ENCODE data around the gene ABTB2. TPM values are rescaled to one million over a fixed set of nuclear protein-coding genes. Genes with fewer than 3 reads are reported as not detected.

Gene ABTB2
- total and polyA plus RNA-seq, 2 donors, result 1.6 to 2.6 TPM

- WGBS, result 82% methylated on average over 8 of the region's 8 CpGs
- Histone ChIP-seq H3K9me3 (ENCODE audit: control insufficient read depth in 2 of 2, insufficient read depth in 1 of 2, low read length in 1 of 2) (no peaks in the 10 kb centered on the region), H3K27me3 (ENCODE audit: control insufficient read depth in 2 of 2, insufficient read depth in 1 of 2, low read length in 1 of 2) (no peaks in the 10 kb centered on the region), H3K4me1 (ENCODE audit: control insufficient read depth in 2 of 2, insufficient read depth in 2 of 2, low read length in 2 of 2) (peaks cover 36 to 43% of the 10 kb centered on the region in 2 donors), H3K27ac (ENCODE audit: low read depth in 1 of 2, low read length in 1 of 2) (no peak overlapping the region), H3K36me3 (ENCODE audit: control insufficient read depth in 2 of 2, insufficient read depth in 2 of 2, low read length in 1 of 2) (no peaks in the 10 kb centered on the region), H3K4me3 (ENCODE audit: low read length in 2 of 2) (no peak overlapping the region)
- DNase-seq (ENCODE audit: low read depth in 6 of 9, low spot score in 9 of 9), result peak in 1 of 9 donors; percentile 34
These were observed 48.8 kb downstream of the ABTB2 start for GRCh38 chr11:34308913-34309585.

DNA sequence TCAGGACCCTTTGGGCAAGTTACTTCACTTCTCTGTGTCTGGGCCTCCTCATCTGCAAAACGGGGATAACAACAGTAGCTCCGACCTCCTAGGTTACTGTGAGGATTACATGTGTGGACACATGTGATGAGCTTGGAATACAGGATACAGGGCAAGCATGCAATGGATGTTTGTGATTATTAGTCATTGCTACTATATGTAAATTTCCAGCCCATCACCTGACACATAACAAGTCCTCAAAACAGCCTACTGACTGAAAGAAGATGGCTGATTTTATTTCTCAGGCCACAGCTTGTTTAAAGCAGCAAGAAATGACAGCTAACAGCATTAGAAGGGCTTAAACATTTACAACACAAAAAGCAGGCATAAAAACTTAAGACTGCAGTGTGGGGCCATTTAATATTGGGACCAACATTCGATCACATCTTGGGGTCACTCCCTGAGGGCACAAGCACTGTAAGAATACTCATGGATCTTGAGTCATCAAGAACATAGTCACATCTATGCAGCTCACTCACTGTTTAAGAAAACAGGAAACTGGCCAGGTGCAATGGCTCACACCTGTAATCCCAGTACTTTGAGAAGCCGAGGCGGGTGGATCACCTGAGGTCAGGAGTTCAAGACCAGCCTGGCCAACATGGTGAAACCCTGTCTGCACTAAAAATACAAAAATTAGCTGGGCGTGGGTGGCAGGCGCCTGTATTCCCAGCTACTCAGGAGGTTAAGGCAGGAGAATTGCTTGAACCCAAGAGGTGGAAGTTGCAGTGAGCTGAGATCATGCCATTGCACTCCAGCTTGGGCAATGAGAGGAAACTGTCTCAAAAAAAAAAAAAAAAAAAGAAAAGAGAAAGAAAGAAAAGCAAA, 49.5 kb downstream of the ABTB2 start:
- Histone ChIP-seq H3K9me3 (ENCODE audit: control insufficient read depth in 2 of 2, insufficient read depth in 1 of 2, low read length in 1 of 2) (no peaks in the 10 kb centered on the region), H3K4me3 (ENCODE audit: low read length in 2 of 2) (no peak overlapping the region)

DNA sequence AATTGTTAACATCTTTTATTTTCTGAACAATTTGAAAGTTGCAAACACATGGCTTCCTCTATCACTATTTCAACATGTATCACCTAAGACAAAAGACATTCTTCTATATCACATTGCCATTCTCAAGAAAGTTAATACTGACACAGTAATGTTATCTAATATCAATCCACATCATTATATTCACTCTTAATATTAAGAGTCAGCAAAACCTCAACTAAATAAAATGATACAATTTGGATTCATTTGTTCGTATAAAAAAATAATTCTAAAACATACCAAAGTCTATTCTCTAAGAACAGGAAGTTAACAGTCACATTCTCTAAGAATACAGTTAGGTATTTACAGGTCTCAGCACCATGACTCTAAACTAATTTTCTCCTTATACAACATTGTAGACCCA, 52.0 kb downstream of the ABTB2 start:
- no peak overlapping the region for H3K4me3 ChIP-seq (ENCODE audit: low read length in 2 of 2)
- 84% methylated on average over 1 of the region's 1 CpG for WGBS
- no peak for DNase-seq (ENCODE audit: low read depth in 6 of 9, low spot score in 9 of 9)

More for the DNA sequence above, 49.5 kb downstream of the ABTB2 start:
- H3K27ac ChIP-seq (ENCODE audit: low read depth in 1 of 2, low read length in 1 of 2), result no peak overlapping the region
- H3K4me1 ChIP-seq (ENCODE audit: control insufficient read depth in 2 of 2, insufficient read depth in 2 of 2, low read length in 2 of 2), result peaks cover 28 to 35% of the 10 kb centered on the region in 2 donors
- no peaks in the 10 kb centered on the region for H3K36me3 ChIP-seq (ENCODE audit: control insufficient read depth in 2 of 2, insufficient read depth in 2 of 2, low read length in 1 of 2)
- H3K27me3 ChIP-seq (ENCODE audit: control insufficient read depth in 2 of 2, insufficient read depth in 1 of 2, low read length in 1 of 2), result no peaks in the 10 kb centered on the region
- WGBS, result 82% methylated on average over 7 of the region's 7 CpGs
- DNase-seq (ENCODE audit: low read depth in 6 of 9, low spot score in 9 of 9), result no peak

GRCh38 chr11:34305193-34305592, 52.6 kb downstream of the ABTB2 start:
- no peak for DNase-seq (ENCODE audit: low read depth in 6 of 9, low spot score in 9 of 9)
- Histone ChIP-seq H3K4me1 (ENCODE audit: control insufficient read depth in 2 of 2, insufficient read depth in 2 of 2, low read length in 2 of 2) (peaks cover 15 to 35% of the 10 kb centered on the region in 2 donors), H3K9me3 (ENCODE audit: control insufficient read depth in 2 of 2, insufficient read depth in 1 of 2, low read length in 1 of 2) (no peaks in the 10 kb centered on the region), H3K4me3 (ENCODE audit: low read length in 2 of 2) (no peak overlapping the region), H3K36me3 (ENCODE audit: control insufficient read depth in 2 of 2, insufficient read depth in 2 of 2, low read length in 1 of 2) (no peaks in the 10 kb centered on the region), H3K27ac (ENCODE audit: low read depth in 1 of 2, low read length in 1 of 2) (no peak overlapping the region), H3K27me3 (ENCODE audit: control insufficient read depth in 2 of 2, insufficient read depth in 1 of 2, low read length in 1 of 2) (no peaks in the 10 kb centered on the region)
- WGBS, result 92% methylated on average over 7 of the region's 7 CpGs

More for the DNA sequence above, 52.0 kb downstream of the ABTB2 start:
- H3K36me3 ChIP-seq (ENCODE audit: control insufficient read depth in 2 of 2, insufficient read depth in 2 of 2, low read length in 1 of 2), result no peaks in the 10 kb centered on the region
- no peaks in the 10 kb centered on the region for H3K9me3 ChIP-seq (ENCODE audit: control insufficient read depth in 2 of 2, insufficient read depth in 1 of 2, low read length in 1 of 2)
- no peak overlapping the region for H3K27ac ChIP-seq (ENCODE audit: low read depth in 1 of 2, low read length in 1 of 2)
- H3K27me3 ChIP-seq (ENCODE audit: control insufficient read depth in 2 of 2, insufficient read depth in 1 of 2, low read length in 1 of 2), result no peaks in the 10 kb centered on the region
- H3K4me1 ChIP-seq (ENCODE audit: control insufficient read depth in 2 of 2, insufficient read depth in 2 of 2, low read length in 2 of 2), result peaks cover 18 to 36% of the 10 kb centered on the region in 2 donors

DNA sequence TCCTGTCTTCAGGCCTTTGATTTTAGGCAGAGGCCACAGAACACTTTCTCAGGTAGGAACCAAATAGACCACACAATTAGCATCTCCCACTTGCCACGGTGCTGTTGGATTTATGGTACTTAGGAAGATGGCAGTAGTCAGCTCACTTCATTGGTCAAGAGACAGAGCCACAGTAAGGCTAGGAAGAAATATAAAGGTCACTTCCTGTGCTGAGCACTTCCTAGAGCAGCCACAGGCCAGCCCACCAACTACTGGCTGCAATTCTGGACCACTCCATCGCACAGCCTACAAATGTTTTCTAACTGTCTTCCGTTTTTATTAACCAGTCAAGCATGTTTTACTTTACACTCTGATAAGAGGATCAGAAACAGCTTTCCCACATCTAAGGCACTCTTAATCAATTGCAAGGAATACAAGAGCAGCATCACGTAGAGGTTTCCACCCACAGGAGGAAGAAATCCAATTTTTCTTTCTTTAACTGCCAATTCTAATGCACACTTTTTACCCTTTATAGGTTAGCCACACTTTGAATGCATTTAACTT, 54.7 kb downstream of the ABTB2 start:
- DNase-seq (ENCODE audit: low read depth in 6 of 9, low spot score in 9 of 9), result no peak
- H3K36me3 ChIP-seq (ENCODE audit: control insufficient read depth in 2 of 2, insufficient read depth in 2 of 2, low read length in 1 of 2), result no peaks in the 10 kb centered on the region
- H3K27me3 ChIP-seq (ENCODE audit: control insufficient read depth in 2 of 2, insufficient read depth in 1 of 2, low read length in 1 of 2), result no peaks in the 10 kb centered on the region
- H3K4me1 ChIP-seq (ENCODE audit: control insufficient read depth in 2 of 2, insufficient read depth in 2 of 2, low read length in 2 of 2), result peaks cover 3 to 28% of the 10 kb centered on the region in 2 donors
- H3K27ac ChIP-seq (ENCODE audit: low read depth in 1 of 2, low read length in 1 of 2), result no peak overlapping the region
- no peaks in the 10 kb centered on the region for H3K9me3 ChIP-seq (ENCODE audit: control insufficient read depth in 2 of 2, insufficient read depth in 1 of 2, low read length in 1 of 2)
- 75% methylated on average over 4 of the region's 4 CpGs for WGBS
- H3K4me3 ChIP-seq (ENCODE audit: low read length in 2 of 2), result no peak overlapping the region

GRCh38 chr11:34302046-34302921, 55.5 kb downstream of the ABTB2 start:
- Histone ChIP-seq H3K4me1 (ENCODE audit: control insufficient read depth in 2 of 2, insufficient read depth in 2 of 2, low read length in 2 of 2) (peaks cover 3 to 28% of the 10 kb centered on the region in 2 donors), H3K9me3 (ENCODE audit: control insufficient read depth in 2 of 2, insufficient read depth in 1 of 2, low read length in 1 of 2) (no peaks in the 10 kb centered on the region), H3K36me3 (ENCODE audit: control insufficient read depth in 2 of 2, insufficient read depth in 2 of 2, low read length in 1 of 2) (no peaks in the 10 kb centered on the region), H3K4me3 (ENCODE audit: low read length in 2 of 2) (no peak overlapping the region), H3K27me3 (ENCODE audit: control insufficient read depth in 2 of 2, insufficient read depth in 1 of 2, low read length in 1 of 2) (no peaks in the 10 kb centered on the region), H3K27ac (ENCODE audit: low read depth in 1 of 2, low read length in 1 of 2) (no peak overlapping the region)
- 83% methylated on average over 4 of the region's 4 CpGs for WGBS
- no peak for DNase-seq (ENCODE audit: low read depth in 6 of 9, low spot score in 9 of 9)

- Histone ChIP-seq H3K27me3 (ENCODE audit: control insufficient read depth in 2 of 2, insufficient read depth in 1 of 2, low read length in 1 of 2) (no peaks in the 10 kb centered on the region), H3K9me3 (ENCODE audit: control insufficient read depth in 2 of 2, insufficient read depth in 1 of 2, low read length in 1 of 2) (no peaks in the 10 kb centered on the region), H3K27ac (ENCODE audit: low read depth in 1 of 2, low read length in 1 of 2) (no peak overlapping the region), H3K36me3 (ENCODE audit: control insufficient read depth in 2 of 2, insufficient read depth in 2 of 2, low read length in 1 of 2) (no peaks in the 10 kb centered on the region), H3K4me3 (ENCODE audit: low read length in 2 of 2) (no peak overlapping the region), H3K4me1 (ENCODE audit: control insufficient read depth in 2 of 2, insufficient read depth in 2 of 2, low read length in 2 of 2) (peaks cover 3 to 28% of the 10 kb centered on the region in 2 donors)
- no peak for DNase-seq (ENCODE audit: low read depth in 6 of 9, low spot score in 9 of 9)
- WGBS, result 24% methylated on average over 3 of the region's 3 CpGs
These were observed 56.9 kb downstream of the ABTB2 start for GRCh38 chr11:34300926-34301295.

DNA sequence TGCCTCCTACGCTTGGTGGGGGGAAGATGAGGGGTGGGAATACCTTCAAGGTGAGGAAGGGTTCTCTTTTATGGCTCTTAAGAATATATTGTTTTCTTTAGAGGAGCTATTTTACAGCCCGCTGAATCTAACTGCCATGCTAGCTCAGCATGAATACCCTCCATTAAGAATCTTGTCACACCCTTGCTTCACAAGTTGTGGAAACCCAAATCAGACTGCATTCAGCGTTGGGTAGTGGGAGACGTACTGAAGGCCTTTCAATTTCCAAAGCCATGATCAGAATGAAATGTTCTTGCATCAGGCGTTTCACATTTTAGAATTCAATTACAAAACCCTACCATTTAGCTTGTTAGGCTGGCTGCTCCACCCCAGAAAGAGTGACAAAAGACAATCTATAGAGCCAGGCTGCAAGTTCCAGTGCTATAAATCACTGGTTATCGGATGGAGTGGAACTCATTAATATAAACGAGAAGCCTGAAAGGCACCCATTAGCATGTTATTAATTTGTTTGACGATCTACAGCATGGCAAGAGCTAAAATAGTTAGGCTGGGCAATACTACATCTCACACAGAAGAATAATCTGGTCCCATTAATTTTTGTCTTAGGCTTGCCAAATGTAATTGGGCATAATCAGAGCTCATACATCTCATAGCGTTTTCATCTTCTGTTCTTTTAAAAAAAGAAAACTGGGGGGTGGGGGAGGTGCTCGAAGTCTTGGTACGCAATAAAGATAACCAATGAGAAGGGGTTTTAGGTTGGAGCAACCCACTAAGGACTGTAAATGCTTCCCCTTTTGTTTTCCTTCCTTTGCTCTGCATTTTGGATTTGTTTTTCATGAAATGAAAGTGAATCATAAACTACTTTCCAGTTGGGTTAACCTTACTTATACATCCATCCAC, 57.5 kb downstream of the ABTB2 start:
- WGBS, result 70% methylated on average over 11 of the region's 11 CpGs
- H3K36me3 ChIP-seq (ENCODE audit: control insufficient read depth in 2 of 2, insufficient read depth in 2 of 2, low read length in 1 of 2), result no peaks in the 10 kb centered on the region
- no peak for DNase-seq (ENCODE audit: low read depth in 6 of 9, low spot score in 9 of 9)
- peaks cover 3 to 28% of the 10 kb centered on the region in 2 donors for H3K4me1 ChIP-seq (ENCODE audit: control insufficient read depth in 2 of 2, insufficient read depth in 2 of 2, low read length in 2 of 2)
- H3K4me3 ChIP-seq (ENCODE audit: low read length in 2 of 2), result no peak overlapping the region
- H3K27me3 ChIP-seq (ENCODE audit: control insufficient read depth in 2 of 2, insufficient read depth in 1 of 2, low read length in 1 of 2), result no peaks in the 10 kb centered on the region
- H3K27ac ChIP-seq (ENCODE audit: low read depth in 1 of 2, low read length in 1 of 2), result no peak overlapping the region
- no peaks in the 10 kb centered on the region for H3K9me3 ChIP-seq (ENCODE audit: control insufficient read depth in 2 of 2, insufficient read depth in 1 of 2, low read length in 1 of 2)
